NCI-H1048 (cell line): ENCODE data around the gene RNASE7.
A peak's percentile ranks its signal among the peaks of the same experiment; 100 is the strongest.

Experiments used
- DNase-seq: peaks from one replicate; lab custom pipeline; 2025; lab: John Stamatoyannopoulos, UW

Gene RNASE7

DNA sequence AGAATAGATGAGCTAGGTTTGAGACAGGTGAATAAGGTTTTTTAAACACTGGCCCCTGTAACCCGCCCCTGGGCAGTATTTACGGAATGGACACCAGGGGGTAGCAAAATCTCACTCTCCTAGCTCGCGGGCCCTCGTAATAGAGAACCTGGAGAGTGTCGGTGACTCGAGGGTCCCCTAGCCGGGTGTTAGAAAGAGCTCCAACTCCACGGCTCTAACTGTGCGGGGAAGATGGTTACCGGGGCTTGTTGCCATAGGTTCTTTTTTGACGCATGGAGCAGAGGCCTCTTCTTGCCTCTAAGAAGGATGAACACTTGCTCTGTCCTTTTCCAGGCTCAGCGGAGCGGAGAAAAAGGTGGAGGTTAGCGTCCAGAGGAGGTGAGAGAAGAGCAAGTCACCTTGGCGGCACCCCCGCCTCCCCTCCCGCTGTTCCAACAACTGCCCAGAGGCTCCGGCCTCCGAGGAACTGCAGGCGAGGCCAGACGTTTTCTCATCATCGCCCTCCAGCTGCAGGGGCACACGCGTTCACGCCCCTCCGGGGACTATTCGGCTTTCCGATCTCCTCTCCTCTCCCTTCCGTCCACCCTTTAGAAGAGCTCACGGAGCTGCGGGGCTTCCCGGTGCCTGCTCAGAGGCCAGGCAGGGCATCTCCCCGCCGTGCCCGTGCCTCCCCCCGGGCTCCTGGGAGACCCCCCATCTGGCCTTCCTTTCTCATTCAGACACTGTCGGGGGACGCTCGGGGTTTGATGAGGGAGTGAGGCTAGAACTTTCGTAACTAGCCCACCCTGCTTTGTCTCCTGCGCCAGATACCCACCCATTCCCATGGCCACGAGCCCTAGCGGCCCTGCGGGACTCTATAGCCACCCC is 26.6 kb downstream of the RNASE7 start:
- no peak for DNase-seq

DNA sequence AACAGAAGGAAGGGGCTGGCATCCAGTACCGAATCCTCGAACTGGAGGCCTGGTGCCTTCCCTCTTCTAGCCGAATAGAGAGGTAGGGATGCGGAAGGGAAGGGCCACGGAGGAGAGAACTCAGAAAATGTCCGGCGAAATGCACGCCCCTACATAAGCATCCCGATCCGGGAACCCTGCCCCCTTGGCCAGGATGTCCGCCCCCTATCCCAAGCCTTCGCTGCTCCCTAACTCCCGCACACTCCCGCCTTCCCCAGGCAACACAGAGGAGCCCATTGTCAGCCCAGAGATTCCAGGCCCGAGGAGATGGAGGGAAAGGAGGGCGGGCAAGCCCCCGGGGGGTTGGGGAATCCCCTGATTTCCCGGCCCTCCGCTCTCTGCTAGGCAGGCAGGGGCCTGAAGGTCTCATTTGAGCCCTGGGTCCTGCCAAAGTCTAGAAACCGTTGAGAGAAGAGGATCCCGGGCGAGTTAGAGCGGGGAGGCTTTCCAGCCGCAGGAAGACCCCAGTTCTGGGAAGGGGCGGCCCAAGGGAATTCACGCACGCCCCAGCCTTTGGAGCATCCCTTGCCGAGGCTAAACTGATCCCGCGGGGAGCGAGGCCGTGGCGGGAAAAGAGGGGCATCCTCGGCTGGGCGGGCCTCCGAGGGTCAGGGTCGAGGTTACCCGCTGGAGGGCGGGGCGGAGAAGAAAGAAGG is 27.4 kb downstream of the RNASE7 start:
- DNase-seq = no peak

DNA sequence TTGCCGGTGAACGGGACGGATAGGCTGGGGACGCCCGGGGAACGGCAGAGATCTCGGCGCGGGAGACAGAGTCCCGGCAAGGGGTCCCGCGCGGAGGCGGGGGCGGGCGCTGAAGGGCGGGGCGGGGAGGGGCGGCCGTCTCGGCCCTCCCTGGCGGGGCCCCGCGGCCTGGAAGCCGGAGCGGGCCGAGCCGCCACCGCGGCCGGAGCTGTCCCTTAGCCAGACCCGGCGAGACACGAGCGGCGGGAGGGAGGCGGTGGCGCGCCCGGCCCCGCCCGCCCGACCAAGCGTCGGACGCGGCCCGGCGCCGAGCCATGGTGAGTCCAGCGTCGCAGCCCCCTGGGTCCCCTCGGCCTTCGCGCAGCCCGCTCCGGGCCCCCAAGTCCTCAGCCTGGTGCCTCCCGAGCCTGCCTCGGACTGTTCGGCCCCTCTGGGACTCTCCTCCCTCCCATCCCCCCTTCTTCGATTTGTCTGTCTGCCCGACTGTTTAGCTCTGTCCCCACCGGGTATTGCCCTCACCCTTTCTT is 28.0 kb downstream of the RNASE7 start, which contains the start of gene ARHGEF40:
ARHGEF40 (plus strand) TSS at position 222 of the 527 bp plus-strand sequence; CDS start at position 315, 93 bp downstream.
- no peak for DNase-seq

DNA sequence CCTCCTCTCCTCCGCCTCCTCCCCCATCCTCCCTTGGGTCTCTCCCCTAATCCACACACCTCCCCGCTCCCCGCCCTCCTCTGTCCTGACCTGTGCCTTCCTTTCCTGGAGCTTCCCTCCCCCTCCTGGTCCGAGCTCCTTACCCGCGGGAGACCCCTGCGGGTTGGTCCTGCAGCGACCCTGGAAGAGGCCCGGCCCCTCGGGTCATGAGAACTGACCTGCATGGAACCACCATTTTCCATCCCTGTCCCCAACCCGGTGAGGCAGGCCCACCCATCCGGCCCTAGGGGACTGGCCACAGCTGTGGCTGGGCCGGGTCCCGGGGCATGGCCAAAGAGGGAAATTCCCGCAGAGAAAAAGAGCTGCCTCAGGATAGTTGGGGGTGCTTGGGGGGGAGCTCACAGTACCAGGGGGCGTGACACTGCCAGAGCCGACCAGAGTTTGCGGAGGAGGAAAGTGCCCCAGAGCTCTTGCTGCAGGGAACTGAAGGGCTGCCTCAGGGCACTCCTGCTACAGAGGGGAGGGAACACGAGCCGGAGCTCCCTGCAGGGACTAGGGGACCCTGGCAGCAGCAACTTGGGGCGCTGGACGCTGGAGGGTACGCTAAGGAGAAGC is 28.6 kb downstream of the RNASE7 start:
- no peak for DNase-seq

DNA sequence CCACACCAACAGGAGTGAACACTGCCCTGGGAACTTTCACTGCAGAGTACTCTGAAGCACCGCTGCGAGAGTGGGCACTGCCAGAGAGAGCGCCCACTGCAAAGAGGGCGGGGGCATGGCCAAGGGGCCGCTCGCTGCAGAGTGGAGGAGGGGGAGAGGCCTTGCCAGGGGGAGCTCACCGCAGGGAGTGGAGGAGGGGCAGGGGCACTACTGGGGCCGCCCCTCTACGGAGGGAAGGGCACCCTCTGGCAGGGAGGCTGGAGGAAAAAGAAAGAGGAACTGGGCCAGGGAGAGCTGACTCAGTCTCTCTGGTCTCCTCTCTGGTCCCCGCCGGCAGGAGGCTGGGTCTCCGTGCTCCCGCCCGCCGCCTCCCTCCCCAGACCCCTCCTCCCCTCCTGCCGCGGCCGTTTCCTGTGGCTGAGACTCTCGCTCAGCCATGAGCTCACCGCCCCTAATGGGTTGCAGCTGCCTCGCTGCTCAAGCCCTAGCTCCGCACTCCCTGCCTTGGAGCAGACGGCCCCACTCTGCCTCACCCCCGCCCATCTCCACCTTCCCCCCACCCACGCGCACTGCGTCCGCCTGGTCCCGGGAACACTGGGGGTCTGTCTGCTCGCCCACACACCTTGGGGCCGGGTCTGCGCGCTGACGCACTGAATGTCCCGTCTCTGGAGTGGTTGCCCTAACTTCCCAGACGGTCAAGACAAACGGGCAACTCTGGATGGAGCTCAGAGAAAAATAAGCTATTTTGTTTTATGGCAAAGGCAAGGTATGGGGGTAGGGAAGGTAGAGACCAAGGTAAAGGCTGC is 29.3 kb downstream of the RNASE7 start:
- peak; percentile 16 for DNase-seq

DNA sequence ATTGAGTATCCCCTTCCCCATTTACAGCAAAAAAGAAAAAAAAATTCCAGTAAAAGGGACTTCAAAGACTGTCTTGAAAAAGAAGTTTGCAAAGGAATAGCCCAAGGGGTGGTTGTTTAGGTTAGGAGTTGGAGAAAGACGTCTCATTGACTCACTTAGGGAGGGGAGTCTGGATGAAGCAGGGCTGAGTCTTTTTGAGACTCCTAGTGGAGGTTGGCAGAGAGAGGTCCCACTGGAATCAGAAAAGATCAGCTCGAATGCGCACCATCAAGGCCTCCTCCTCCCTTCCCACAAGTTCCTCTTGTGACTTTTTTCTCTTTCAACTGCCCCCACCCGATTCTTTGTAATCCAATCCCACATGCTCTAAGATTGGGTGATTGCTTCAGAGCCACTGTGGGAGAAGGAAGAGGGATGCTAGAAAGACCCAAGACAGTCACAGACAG is 29.9 kb downstream of the RNASE7 start:
- no peak for DNase-seq

DNA sequence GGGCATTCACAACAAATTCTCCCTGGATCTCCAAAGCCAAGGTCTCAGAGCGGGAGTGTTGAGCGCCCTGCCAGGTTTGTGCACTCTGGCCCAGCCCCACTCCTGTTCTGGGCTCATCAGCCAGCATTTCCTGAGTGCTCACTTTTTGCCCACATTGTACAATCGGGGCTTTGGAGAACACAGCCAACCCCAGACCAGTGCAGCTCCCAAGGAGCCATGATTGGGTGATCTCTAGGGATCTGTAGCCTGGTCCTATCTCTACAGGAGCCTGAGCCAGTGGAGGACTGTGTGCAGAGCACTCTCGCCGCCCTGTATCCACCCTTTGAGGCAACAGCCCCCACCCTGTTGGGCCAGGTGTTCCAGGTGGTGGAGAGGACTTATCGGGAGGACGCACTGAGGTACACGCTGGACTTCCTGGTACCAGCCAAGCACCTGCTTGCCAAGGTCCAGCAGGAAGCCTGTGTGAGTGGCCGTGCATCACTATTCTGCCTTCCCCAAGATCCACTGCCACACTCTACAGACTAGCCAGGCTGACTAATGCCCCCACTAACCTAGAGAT is 30.7 kb downstream of the RNASE7 start:
- DNase-seq = no peak

DNA sequence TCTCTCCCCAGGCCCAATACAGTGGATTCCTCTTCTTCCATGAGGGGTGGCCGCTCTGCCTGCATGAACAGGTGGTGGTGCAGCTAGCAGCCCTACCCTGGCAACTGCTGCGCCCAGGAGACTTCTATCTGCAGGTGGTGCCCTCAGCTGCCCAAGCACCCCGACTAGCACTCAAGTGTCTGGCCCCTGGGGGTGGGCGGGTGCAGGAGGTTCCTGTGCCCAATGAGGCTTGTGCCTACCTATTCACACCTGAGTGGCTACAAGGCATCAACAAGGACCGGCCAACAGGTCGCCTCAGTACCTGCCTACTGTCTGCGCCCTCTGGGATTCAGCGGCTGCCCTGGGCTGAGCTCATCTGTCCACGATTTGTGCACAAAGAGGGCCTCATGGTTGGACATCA is 31.8 kb downstream of the RNASE7 start:
- no peak for DNase-seq

DNA sequence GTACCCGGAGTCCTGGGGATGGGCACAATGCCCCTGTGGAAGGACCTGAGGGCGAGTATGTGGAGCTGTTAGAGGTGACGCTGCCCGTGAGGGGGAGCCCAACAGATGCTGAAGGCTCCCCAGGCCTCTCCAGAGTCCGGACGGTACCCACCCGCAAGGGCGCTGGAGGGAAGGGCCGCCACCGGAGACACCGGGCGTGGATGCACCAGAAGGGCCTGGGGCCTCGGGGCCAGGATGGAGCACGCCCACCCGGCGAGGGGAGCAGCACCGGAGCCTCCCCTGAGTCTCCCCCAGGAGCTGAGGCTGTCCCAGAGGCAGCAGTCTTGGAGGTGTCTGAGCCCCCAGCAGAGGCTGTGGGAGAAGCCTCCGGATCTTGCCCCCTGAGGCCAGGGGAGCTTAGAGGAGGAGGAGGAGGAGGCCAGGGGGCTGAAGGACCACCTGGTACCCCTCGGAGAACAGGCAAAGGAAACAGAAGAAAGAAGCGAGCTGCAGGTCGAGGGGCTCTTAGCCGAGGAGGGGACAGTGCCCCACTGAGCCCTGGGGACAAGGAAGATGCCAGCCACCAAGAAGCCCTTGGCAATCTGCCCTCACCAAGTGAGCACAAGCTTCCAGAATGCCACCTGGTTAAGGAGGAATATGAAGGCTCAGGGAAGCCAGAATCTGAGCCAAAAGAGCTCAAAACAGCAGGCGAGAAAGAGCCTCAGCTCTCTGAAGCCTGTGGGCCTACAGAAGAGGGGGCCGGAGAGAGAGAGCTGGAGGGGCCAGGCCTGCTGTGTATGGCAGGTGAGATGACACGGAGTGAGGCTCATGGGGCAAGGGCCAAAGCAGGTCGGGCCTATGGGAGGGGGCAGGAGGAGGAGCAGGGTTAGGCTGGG is 32.5 kb downstream of the RNASE7 start:
- no peak for DNase-seq

DNA sequence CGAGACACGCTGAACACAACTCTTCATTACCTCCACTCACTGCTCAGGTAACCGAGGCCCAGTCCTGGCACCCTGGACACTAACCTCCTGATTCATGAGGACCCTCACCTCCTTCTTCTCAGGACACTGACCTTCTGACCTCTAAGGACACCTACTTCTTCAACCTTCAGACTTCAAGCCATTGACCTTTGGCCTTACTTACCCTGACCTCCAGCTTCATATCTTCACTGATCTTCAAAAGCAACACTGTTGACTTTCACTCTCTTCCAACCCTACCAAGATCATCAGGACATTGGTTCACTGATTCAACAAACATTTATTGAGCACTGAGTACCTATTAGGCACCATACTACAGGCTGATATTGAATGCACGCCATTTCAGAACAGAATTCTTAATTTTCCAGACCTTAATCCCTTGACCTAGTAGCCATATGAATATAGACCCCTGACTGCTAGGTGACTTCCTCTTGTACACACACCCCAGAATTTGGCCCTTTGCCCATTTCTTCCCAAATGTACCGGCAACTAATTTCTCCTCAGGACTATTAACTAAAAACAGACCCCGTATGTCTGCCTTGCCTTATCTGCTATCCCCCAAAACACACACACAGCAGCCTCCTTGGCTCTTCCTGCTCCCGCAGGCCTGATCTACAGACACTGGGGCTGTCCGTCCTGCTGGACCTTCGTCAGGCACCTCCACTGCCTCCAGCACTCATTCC is 33.7 kb downstream of the RNASE7 start:
- DNase-seq = no peak

DNA sequence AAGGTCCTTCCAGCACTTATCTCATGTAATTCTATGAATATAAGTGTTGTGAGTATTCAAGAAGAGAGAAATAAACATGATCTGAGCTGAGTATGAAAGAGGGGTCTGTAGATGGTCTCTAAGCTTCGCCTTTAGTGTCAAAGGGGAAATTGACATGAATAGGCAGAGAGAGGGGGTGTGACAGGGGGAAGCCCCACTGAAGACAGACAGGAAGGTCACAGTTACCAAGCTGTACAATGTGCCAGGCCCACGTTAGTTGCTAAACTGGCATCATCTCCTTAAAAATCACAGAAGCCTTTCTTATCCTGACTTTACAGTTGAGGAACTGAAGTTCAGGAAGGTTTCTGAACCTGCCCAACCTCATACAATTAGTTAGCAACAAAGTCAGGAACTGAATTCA is 35.5 kb downstream of the RNASE7 start:
- no peak for DNase-seq

DNA sequence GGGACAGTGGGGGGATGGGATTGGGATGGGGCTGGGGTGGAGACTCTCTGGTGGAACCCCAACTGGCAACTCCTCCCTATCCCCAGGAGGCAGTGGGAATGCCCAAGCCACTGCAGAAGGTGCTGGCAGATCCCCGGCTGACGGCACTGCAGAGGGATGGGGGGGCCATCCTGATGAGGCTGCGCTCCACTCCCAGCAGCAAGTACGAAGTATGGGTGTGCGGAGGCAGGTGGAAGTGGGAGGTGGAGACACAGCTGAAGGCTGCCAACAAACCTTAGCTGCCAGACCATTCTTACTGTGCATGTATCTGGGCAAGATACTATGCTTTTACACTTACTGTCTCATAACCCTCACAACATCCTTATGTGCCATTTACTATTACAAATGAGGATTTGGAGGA is 36.1 kb downstream of the RNASE7 start:
- no peak for DNase-seq

DNA sequence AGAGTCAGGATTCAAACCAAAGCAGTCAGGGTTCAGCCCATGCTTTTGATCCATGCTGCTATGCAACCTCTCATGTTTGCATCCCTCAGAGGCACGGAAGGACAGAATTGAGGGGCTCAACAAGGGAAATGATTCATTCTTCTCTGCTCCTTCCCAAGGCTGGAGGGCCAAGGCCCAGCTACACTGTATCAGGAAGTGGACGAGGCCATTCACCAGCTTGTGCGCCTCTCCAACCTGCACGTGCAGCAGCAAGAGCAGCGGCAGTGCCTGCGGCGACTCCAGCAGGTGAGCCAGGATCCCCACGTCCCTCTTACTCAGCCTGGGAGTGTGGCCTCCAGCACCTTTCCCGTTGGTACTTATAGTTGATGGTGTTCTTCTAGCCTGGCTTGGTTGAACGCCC is 36.6 kb downstream of the RNASE7 start:
- no peak for DNase-seq

DNA sequence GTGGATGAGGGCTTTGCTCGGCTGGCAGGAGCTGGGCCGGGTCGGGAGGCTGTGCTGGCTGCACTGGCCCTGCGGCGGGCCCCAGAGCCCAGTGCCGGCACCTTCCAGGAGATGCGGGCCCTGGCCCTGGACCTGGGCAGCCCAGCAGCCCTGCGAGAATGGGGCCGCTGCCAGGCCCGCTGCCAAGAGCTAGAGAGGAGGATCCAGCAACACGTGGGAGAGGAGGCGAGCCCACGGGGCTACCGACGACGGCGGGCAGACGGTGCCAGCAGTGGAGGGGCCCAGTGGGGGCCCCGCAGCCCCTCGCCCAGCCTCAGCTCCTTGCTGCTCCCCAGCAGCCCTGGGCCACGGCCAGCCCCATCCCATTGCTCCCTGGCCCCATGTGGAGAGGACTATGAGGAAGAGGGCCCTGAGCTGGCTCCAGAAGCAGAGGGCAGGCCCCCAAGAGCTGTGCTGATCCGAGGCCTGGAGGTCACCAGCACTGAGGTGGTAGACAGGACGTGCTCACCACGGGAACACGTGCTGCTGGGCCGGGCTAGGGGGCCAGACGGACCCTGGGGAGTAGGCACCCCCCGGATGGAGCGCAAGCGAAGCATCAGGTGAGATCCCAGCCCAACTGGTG is 39.5 kb downstream of the RNASE7 start:
- DNase-seq = no peak

DNA sequence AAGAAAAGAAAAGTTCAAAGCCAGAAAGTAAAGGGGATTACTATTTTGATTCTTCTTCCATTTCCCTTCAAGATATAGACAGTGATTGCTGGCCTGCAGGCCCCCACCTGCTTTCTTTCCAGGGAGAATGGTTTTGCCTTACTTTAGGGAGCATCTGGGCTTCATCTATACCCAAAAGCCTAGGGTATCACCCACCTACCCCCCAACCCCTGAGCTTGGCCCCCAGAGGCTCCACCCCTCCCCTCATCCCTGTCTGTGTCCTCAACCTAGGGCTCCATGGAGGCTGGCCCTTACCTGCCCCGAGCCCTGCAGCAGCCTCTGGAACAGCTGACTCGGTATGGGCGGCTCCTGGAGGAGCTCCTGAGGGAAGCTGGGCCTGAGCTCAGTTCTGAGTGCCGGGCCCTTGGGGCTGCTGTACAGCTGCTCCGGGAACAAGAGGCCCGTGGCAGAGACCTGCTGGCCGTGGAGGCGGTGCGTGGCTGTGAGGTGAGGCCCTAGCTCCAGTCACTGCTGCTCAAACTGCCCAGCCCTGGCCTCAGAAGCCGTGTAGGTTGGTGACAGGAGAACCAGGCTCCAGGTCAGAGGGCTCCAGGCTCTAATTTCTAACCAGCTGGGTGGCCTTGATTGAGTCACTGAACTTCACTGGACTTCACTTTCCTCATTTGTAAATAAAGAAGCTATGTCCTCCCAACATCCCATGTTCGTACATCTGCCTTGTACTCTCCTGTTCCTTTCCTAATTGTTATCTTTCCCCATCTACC is 41.6 kb downstream of the RNASE7 start:
- DNase-seq = no peak

DNA sequence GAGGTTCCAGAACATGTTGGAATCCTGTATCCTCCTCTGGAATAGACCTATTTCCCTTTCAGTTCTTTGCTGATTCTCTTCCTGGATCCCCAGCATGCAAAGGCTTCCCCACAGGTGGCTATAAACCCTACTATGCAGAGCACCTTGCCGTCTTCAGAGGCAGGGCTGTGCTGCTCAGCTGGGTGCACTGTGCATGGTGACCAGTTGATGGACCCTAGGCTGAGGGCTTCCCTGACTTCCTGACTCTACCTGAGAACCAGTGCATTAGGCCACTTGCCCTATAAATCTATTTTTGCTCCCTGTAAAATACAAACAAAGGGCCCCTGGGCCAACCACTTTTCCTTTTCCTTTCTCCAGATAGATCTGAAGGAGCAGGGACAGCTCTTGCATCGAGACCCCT is 42.2 kb downstream of the RNASE7 start:
- no peak for DNase-seq

DNA sequence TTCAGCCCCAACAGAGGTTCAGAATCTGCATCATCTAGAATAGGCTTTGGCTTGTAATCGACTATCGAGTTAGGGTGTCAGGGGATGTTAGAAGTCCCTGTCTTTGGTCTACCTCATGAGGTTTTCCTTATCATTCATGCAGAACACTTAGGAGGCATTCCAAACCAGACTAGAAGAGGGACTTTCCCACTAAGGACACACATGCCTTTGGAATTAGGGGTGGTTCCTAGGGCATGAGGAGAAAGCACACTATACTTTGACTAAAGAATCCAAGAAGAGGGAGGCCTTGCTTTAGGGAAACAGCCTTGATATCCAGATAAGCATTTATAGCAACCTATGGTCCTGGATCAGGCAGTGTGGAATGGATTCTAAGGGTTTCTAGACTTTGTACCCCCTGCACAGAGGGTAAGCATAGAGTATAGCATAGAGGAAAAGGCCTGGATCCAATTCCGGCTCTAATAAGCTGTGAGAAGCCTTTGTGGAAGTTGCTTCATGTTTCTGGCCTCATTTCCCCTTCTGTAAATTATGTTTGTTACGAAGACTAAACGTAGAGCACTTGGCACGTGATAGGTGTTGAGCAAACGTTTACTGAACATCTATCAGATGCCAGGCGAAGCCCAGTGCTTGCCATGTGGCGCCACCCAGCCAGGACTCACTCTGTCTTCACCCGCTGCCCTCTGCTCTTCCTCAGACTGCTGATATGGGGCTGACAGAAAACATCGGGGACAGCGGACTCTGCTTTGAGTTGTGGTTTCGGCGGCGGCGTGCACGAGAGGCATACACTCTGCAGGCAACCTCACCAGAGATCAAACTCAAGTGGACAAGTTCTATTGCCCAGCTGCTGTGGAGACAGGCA is 43.1 kb downstream of the RNASE7 start:
- no peak for DNase-seq

DNA sequence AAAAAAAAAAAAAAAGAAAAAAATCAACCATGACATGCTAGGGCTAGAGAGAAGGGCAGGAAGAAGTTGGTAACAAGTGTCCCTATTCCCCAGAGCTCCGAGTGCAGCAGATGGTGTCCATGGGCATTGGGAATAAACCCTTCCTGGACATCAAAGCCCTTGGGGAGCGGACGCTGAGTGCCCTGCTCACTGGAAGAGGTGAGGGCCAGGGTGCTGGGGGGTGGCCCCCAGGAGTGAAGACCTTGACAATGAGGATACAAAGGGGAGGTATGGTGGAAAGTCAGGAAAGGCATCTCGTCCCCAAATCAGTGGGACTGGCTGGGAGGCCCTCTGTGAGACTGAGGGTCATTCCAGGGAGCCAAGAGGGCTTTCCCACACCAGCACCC is 44.7 kb downstream of the RNASE7 start:
- no peak for DNase-seq
